ENCODE results near the gene PSG11.
"Not testable (repeated sequence)": the region's sequence is repeated elsewhere in the genome, so short reads cannot be mapped to it uniquely, and the experiment has no call there.

DNA sequence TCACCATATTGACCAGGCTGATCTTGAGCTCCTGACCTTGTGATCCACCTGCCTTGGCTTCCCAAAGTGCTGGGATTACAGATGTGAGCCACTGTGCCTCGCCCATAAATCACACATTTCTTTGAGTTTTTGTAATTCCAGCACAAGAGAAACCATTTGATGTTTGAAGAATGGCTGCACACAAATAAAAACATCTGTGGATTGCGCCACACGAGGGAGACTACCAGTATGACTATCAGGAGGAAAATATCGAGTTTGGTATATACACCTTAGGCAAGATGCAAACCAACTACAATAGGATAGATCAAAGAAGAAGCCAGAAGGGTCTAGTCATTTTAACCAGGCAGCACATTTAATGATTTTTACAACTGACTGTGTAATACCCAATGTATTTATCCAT lies 20.4 kb downstream of the PSG11 start:
- TF ChIP-seq, protein P1, sequence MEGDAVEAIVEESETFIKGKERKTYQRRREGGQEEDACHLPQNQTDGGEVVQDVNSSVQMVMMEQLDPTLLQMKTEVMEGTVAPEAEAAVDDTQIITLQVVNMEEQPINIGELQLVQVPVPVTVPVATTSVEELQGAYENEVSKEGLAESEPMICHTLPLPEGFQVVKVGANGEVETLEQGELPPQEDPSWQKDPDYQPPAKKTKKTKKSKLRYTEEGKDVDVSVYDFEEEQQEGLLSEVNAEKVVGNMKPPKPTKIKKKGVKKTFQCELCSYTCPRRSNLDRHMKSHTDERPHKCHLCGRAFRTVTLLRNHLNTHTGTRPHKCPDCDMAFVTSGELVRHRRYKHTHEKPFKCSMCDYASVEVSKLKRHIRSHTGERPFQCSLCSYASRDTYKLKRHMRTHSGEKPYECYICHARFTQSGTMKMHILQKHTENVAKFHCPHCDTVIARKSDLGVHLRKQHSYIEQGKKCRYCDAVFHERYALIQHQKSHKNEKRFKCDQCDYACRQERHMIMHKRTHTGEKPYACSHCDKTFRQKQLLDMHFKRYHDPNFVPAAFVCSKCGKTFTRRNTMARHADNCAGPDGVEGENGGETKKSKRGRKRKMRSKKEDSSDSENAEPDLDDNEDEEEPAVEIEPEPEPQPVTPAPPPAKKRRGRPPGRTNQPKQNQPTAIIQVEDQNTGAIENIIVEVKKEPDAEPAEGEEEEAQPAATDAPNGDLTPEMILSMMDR (IDR thresholded peaks at IDR 0.05) = not testable (repeated sequence)
- not testable (repeated sequence) for TF ChIP-seq POLR2AphosphoS5 (IDR thresholded peaks at IDR 0.05; ENCODE audit: low read depth, low read length); TCF7L2 (IDR thresholded peaks at IDR 0.05; ENCODE audit: low read depth, low read length); SIN3A (IDR thresholded peaks at IDR 0.05; ENCODE audit: borderline replicate concordance, insufficient read depth, low read depth, low read length)
- TF ChIP-seq, protein P2, sequence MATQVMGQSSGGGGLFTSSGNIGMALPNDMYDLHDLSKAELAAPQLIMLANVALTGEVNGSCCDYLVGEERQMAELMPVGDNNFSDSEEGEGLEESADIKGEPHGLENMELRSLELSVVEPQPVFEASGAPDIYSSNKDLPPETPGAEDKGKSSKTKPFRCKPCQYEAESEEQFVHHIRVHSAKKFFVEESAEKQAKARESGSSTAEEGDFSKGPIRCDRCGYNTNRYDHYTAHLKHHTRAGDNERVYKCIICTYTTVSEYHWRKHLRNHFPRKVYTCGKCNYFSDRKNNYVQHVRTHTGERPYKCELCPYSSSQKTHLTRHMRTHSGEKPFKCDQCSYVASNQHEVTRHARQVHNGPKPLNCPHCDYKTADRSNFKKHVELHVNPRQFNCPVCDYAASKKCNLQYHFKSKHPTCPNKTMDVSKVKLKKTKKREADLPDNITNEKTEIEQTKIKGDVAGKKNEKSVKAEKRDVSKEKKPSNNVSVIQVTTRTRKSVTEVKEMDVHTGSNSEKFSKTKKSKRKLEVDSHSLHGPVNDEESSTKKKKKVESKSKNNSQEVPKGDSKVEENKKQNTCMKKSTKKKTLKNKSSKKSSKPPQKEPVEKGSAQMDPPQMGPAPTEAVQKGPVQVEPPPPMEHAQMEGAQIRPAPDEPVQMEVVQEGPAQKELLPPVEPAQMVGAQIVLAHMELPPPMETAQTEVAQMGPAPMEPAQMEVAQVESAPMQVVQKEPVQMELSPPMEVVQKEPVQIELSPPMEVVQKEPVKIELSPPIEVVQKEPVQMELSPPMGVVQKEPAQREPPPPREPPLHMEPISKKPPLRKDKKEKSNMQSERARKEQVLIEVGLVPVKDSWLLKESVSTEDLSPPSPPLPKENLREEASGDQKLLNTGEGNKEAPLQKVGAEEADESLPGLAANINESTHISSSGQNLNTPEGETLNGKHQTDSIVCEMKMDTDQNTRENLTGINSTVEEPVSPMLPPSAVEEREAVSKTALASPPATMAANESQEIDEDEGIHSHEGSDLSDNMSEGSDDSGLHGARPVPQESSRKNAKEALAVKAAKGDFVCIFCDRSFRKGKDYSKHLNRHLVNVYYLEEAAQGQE (IDR thresholded peaks at IDR 0.05; ENCODE audit: insufficient read depth in 1 of 2, low read depth in 2 of 2, low read length in 1 of 2) = not testable (repeated sequence)
